OCI-LY7 (cell line): Measurements from ENCODE around the gene B3GNT3.

Experiments used
- CTCF ChIP-seq: fragments of 200-600 bp; sonication (generic); conservative IDR thresholded peaks from 2 replicates; pipeline ENCODE4 v1.5.1; 2014; ENCODE audit warnings: mild to moderate bottlenecking, antibody characterized with exemption, low read length, moderate library complexity, mixed read lengths
- EZH2phosphoT487 ChIP-seq: fragments of 200-600 bp; sonication (generic); IDR thresholded peaks from 2 replicates; pipeline ENCODE4 v1.6.1; 2018; ENCODE audit warnings: low read depth, borderline replicate concordance, mild to moderate bottlenecking, mixed run types, antibody characterized with exemption, low read length, moderate library complexity, mixed read lengths

- TF ChIP-seq CTCF (no peak), EZH2phosphoT487 (no peak)
Observed at GRCh38 chr19:17770613-17771012, 24.3 kb upstream of the B3GNT3 start.
